Activated T-cell treated with anti-CD3 and anti-CD28 coated beads for 48 hours (primary cell): ENCODE data around the gene KAZN.

Source experiments
- DNase-seq: peaks from one replicate; pipeline ENCODE4 v3.0.0-alpha.2; 2020; ENCODE audit warnings: low read depth

Gene KAZN

DNA sequence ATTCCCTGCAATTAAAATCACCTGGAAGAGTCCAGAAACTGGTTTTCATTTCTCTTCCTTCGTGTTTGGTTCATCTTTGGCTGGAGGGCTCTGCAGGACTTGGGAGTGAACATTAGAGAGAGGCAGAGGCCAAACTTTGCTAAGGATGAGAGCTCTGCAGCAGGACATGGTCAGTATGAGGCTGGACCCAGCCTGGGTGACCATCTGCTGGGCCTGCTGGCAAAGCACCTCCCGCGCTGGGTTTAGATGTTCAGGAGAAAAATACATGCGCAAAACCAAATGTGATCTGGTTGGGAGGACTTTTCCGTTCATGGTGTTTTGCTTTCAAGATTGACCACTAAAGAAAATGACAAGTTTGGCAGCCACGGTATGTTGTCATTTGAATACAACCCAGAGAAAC, 15.9 kb downstream of the KAZN start:
- DNase-seq: no peak

DNA sequence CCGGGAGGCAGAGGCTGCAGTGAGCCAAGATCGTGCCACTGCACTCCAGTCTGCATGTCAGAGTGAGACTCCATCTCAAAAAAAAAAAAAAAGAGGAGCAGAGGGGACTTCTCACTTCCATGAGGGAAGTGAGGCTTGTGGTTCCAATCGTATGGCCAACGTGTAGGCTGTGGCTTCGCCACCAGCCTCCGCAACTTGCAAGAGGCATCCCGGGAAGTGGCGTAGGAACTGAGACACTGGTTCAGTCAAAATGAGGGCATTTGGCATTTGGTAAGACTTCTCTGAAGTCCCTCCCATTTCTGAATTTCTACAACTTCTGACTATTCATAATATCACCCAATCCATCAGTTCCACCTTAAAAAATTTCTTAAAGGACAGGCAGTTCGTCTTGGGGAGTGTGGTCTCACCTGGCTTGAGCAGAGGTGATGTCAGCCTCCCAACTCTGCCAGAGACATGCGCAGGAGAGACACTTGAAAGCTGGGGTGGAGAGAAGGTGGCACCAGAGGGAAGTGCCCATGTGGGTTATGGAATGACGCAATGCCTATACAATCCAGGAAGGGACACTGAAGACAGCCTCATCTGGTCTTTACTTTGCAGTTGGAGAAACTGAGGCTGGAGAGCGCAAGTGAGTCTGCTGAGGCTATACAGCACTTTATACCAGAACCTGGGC, 17.2 kb downstream of the KAZN start:
- DNase-seq: no peak

GRCh38 chr1:14616632-14617396, 18.3 kb downstream of the KAZN start:
- no peak for DNase-seq

DNA sequence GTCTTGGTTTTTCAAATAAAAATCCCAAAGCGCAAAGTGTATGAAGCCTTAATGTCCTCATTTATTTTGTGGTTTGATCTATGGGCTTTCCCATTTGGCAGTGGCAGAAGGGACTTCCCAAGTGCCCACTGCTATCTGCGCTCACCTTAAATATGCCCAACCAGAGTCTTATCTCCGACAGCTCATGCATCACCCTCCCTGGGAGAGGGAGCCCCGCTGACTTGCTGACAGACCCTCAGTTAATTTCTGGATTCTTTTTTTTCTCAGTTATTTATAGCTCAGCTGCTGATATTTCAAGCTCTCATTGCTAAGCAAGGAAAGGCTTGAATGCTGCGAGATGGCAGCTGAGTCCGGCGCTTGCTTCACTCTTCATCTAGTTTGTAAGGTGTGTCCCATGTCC, 19.3 kb downstream of the KAZN start:
- DNase-seq: no peak

- DNase-seq: no peak
Observed at GRCh38 chr1:14620941-14621340, 22.5 kb downstream of the KAZN start.

DNA sequence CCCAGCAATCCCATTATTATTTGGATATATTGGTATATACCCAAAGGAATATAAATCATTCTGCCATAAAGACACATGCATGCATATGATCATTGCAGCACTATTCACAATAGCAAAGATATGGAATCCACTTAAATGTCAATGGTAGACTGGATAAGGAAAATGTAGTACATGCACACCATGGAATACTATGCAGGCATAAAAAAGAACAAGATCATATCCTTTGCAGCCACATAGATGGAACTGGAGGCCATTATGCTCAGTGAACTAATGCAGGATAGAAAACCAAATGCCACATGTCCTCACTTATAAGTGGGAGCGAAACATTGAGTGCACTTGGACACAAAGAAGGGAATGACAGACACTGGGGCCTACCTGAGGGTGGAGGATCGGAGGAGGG, 24.6 kb downstream of the KAZN start:
- DNase-seq: no peak

GRCh38 chr1:14624941-14625340, 26.5 kb downstream of the KAZN start:
- no peak for DNase-seq

- DNase-seq: no peak
Observed at GRCh38 chr1:14625572-14625971, 27.1 kb downstream of the KAZN start.

- no peak for DNase-seq
Observed at GRCh38 chr1:14625996-14626395, 27.5 kb downstream of the KAZN start.

DNA sequence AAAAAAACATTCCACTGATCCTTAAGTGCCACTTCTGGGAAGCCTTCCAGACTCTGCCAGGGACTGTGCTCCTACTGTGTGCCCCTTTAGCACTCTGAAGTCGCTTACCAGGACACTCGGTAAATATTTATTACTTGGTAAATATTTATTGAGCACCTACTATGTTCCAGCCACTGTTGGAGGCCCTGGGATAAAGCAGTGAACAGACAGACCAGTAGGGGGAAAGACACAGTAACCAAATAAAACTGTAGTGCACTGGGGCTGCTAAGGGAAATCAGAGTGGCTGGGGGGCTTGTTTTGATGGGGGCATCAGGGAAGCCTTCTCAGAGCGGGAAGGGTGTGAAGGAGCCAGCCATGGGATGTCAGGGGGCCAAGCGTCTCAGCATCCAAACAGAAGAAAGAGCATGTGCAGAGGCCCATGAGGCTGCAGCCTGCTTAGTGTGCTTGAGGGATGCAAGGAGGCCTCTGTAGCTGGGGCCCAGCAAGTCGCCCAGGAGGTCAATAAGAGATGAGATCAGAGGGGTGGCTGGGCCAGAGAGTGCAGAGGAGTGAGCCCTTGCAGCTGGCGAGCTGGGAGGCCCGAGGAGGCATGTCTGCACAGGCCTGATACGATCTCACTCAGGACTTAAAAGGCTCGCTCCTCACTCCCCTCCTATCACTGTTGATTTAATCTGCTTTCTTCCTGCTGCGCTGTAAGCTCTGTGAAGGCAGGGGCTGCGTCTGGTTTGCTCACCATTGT, 28.6 kb downstream of the KAZN start:
- DNase-seq: no peak

DNA sequence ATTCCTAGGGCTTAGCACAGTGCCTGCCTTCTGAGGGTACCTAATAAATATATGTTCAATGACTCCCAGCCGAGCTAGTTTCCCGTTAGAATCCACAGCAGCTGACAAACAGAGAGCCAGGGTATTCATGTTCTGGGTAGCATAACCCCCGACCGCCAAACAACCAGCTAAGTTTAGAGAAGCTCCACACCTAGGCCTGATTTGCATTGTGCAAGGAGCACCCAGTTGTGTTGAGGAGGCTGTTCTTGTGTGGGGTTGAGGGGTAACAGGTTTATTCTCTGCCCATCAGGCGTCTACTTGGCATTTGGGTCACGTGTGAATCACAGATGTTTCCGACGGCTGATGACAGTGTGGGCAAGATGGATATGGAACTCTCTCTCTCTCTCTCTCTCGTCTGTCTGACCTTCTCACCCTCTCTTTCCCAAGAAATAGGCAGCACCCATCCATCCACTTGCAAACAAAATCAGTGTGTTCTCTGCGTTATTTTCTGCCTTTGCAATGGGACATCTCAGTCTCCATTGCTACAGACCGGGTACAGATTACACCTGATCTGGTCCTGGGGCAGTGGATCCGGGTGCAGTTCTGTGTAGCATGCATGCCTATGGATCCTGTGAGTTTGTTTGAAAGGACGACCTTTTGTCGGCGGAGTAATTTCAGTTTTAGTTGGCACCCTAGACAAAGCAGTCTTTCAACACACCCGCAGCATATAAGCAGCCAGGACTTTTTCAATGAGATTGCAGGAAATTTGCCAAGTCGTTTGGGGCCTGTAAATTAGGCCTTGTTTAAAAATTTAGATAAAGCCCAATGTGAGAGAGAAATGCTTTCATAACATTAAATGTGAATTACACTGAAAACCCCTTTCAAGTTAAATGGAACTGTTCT, 29.4 kb downstream of the KAZN start:
- no peak for DNase-seq

- no peak for DNase-seq
Observed at GRCh38 chr1:14629363-14630014, 31.0 kb downstream of the KAZN start.

DNA sequence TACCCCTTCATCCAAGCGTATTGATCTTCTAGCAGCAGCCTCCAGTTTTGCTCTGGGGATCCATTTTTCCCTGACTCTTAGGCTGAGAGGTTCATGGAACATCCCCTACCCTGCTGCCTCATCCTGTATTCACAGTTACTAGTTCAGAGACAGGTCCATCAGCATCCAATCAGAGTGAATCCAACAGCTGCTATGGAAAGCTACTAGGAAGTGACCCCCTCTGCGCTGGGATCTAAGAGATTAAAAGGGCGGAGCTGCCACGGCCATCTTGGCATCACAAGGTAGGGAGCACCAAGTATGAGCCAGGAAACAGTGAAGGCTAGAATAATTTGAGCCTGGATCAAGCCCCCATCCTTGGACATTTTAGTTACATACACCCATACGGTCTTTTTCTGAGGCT, 32.5 kb downstream of the KAZN start:
- DNase-seq: no peak

DNA sequence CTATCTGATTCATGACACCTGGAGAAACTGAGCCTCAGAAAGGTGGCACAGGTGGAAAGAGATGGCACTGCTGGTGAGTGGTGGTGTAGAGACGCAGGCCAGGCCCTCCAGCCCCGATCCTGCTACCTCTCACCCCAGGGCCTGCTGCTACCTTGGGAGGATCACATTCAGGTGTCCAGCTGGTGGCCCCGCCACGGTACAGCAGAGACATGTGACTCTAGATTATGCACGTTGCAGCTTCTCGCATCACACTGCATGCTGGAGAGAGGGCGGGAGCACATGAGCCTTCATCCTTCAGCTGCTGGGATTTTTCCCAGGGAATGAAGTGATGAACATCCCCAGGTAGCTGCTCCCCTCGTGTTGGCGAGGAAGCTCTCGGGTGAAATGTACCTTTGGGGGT, 32.9 kb downstream of the KAZN start:
- no peak for DNase-seq

DNA sequence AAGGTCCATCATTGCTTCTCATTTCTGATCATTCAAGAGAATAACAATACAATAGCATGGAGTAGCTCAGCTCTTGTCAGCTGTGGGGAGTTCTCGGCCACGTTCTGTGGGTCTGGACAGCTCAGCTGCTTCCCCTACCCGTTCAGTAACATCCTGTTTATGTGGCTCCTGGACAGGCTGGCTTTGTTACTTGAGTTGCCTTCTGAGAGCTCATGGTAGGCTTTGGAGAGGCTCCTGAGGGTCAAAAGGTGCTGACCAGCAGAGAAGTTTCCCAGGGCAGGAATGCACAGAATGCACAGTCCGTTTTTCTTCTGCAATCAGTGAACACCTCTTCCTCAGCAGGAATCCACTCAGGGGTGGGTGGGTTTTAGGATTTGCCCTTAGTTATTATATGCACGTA, 36.0 kb downstream of the KAZN start:
- DNase-seq: no peak

DNA sequence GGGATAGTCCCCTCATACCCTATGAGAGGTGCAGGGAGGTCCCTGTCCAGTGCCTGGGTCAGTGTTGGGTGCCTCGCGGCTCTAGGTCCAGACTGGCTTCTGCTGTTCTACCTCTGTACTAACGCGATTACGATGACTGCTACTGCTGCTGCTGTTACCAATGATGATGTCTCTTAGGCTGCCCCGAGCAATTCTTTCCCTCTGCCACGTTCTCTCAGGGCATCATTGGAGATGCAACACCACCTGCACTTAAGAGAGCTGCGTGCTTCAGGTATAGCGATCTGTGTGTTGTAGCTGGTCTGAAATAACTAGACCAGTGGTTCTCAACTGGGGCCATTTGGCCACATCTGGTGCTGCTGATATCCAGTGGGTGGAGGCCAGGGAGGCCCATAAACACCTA, 36.9 kb downstream of the KAZN start:
- DNase-seq: no peak

DNA sequence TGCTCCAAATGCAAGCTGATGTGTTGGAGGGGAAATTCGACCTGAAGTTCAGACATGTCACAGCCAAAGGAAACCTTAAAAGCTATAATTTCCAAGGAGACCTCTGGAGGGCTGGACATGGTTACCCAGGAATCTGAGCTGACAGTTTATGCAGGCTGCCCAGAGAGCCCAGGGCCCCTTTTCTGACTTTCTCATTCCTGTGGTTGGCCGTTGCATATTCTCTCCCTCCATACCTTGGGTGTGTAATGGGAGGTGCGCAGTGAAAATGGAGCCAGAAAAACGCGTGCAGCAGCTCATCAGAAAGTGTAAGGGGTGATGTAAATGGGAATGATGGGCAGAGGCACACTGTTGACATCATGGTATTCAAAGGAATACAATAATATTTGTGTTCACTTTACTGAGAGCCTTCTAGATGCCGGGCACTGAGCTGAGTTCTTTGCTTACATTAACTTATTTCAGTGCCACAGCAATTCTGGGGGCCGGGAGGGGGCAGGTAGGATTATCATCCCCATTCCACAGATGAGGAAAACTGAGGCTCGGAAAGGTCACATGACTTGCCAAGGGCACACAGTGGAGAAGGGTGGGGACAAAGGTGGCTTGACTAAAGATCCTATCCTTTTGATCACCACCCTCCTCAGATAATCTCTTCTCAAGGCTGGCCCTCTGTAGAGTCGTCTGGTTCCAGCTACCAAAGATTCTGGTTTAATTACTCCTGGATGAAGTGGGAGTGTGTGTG, 38.6 kb downstream of the KAZN start:
- DNase-seq: no peak

DNA sequence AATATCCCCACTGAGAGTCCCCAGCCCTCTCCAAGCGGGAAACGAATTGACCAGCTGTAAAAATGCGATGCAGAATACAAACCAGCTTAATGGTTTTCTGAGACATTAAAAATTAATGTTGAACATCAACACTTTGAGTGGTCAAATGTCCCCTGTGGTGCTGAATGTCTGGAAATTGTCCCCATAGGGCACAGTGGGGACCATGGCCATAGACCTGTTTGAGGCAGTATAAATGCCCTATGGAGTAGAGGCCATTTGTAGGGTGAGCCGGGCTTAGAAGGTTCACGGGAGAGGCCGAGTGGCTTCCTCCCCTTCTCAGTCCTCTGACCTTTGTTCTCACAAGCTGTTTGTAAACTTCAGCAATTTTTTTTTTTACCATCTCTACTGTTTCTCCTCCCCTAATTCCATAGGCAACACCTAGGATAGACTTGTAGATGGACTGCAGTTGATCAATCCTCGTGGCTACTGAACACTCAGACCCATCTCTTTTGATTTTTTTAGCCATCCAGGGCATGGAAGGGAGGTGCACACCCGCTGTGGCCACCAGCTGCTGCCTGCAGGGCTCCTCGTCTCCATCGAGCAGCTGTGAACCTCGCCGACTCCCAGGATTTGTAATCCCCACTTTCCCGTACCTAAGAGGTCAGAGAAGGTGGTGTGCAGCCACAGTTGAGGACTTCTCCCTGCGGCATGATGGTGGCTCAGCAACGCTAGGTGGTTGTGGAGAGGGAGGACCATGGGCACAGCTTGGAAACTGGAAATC, 41.0 kb downstream of the KAZN start:
- no peak for DNase-seq

- DNase-seq: no peak
Observed at GRCh38 chr1:14642712-14643111, 44.2 kb downstream of the KAZN start.

- no peak for DNase-seq
Observed at GRCh38 chr1:14646973-14647372, 48.5 kb downstream of the KAZN start.
